OCI-LY7 (cell line): Measurements from ENCODE around the gene COL6A3. TPM values are rescaled to one million over a fixed set of nuclear protein-coding genes. Genes with fewer than 3 reads are reported as not detected.

Experiments
- BruUV-seq: library from RNA; stranded (reverse); fragments of 400-500 nt; replicated peaks from 2 replicates; lab custom pipeline; 2021; lab: Mats Ljungman, UMichigan
- CTCF ChIA-PET: fragments of 300-600 bp; sonication (Branson Sonifier 250); formaldehyde crosslinking; loops from one replicate; lab custom pipeline; 2022; ENCODE audit warnings: antibody characterized with exemption; ENCODE audit not compliant: unreplicated experiment; lab: Charles Lee
- POLR2A ChIA-PET: fragments of 300-600 bp; sonication (Branson Sonifier 250); formaldehyde crosslinking; loops from one replicate; lab custom pipeline; 2022; ENCODE audit warnings: antibody characterized with exemption; lab: Charles Lee
- DNase-seq: peaks from one replicate; pipeline ENCODE4 v3.0.0-alpha.2; 2015; ENCODE audit warnings: low spot score
- H2AFZ ChIP-seq: fragments of 200-600 bp; sonication (generic), shearing (Covaris generic); 2 replicates; pipeline ENCODE4 v1.6.1; 2014; ENCODE audit warnings: mild to moderate bottlenecking, antibody characterized with exemption, low read length, moderate library complexity
- H3K27ac ChIP-seq: fragments of 200-600 bp; sonication (generic); 2 replicates; pipeline ENCODE4 v1.5.1; 2014; ENCODE audit warnings: mixed run types, low read depth, mild to moderate bottlenecking, moderate library complexity, low read length, inconsistent platforms; ENCODE audit not compliant: poor library complexity, severe bottlenecking
- H3K36me3 ChIP-seq: fragments of 200-600 bp; sonication (generic); 2 replicates; pipeline ENCODE4 v1.6.1; 2014; ENCODE audit warnings: mild to moderate bottlenecking, antibody characterized with exemption, low read length, moderate library complexity, mixed read lengths; ENCODE audit not compliant: insufficient read depth
- H3K4me1 ChIP-seq: fragments of 200-600 bp; sonication (generic); 2 replicates; pipeline ENCODE4 v1.5.1; 2014; ENCODE audit warnings: mild to moderate bottlenecking, low read length; ENCODE audit not compliant: insufficient read depth, poor library complexity, severe bottlenecking
- H3K4me2 ChIP-seq: fragments of 200-600 bp; sonication (generic); 2 replicates; pipeline ENCODE4 v1.6.1; 2014; ENCODE audit warnings: mild to moderate bottlenecking, low read length
- H3K4me3 ChIP-seq: fragments of 200-600 bp; sonication (generic); 2 replicates; pipeline ENCODE4 v1.5.1; 2014; ENCODE audit warnings: mild to moderate bottlenecking, low read depth, low read length; ENCODE audit not compliant: poor library complexity, severe bottlenecking
- H3K79me2 ChIP-seq: fragments of 200-600 bp; sonication (generic); 2 replicates; pipeline ENCODE4 v1.6.1; 2016; ENCODE audit warnings: low read depth, mild to moderate bottlenecking, low read length, moderate library complexity, mixed read lengths; ENCODE audit not compliant: insufficient read depth
- H3K9me2 ChIP-seq: fragments of 200-600 bp; sonication (generic); 2 replicates; pipeline ENCODE4 v1.6.1; 2016; ENCODE audit warnings: mild to moderate bottlenecking, low read length, mixed read lengths; ENCODE audit not compliant: insufficient read depth
- H3K9me3 ChIP-seq: fragments of 200-600 bp; sonication (generic); 2 replicates; pipeline ENCODE4 v1.6.1; 2014; ENCODE audit warnings: mild to moderate bottlenecking, mixed run types, low read length, mixed read lengths
- H4K20me1 ChIP-seq: fragments of 200-600 bp; sonication (generic); 2 replicates; pipeline ENCODE4 v1.6.1; 2014; ENCODE audit warnings: mild to moderate bottlenecking, antibody characterized with exemption, low read length, moderate library complexity, mixed read lengths; ENCODE audit not compliant: insufficient read depth
- CTCF ChIP-seq: fragments of 200-600 bp; sonication (generic); conservative IDR thresholded peaks from 2 replicates; pipeline ENCODE4 v1.5.1; 2014; ENCODE audit warnings: mild to moderate bottlenecking, antibody characterized with exemption, low read length, moderate library complexity, mixed read lengths
- EZH2phosphoT487 ChIP-seq: fragments of 200-600 bp; sonication (generic); IDR thresholded peaks from 2 replicates; pipeline ENCODE4 v1.6.1; 2018; ENCODE audit warnings: low read depth, borderline replicate concordance, mild to moderate bottlenecking, mixed run types, antibody characterized with exemption, low read length, moderate library complexity, mixed read lengths
- intact Hi-C: fragments of 100-400 bp; cut with micrococcal nuclease; formaldehyde crosslinking; loops from one replicate; pipeline ENCODE4 v1.10.0; 2022; ENCODE audit not compliant: unreplicated experiment
- total RNA-seq, 2 experiments: library from RNA; depleted of rRNA in 1 of 2; stranded (reverse); fragments of >200 nt in 1 of 2; shearing (Covaris generic) in 1 of 2; gene quantifications; 2 replicates each; pipeline ENCODE4 v1.2.3, GENCODE V29; 2014 to 2022

The COL6A3 gene
- total RNA-seq, 2 experiments from 2014 or later = not detected

GRCh38 chr2:237361194-237362004, 52.6 kb downstream of the COL6A3 start:
- POLR2A ChIA-PET = no interaction called here
- Histone ChIP-seq H3K9me3 (no peaks in the 10 kb centered on the region), H3K4me1 (no peaks in the 10 kb centered on the region), H4K20me1 (no peaks in the 10 kb centered on the region), H3K79me2 (no peaks in the 10 kb centered on the region), H3K9me2 (no peaks in the 10 kb centered on the region), H3K4me3 (no peak overlapping the region), H3K36me3 (no peaks in the 10 kb centered on the region), H3K4me2 (no peak overlapping the region), H3K27ac (no peak overlapping the region), H2AFZ (no peak overlapping the region)
- no peak for TF ChIP-seq EZH2phosphoT487
- TF ChIP-seq CTCF = no peak
- CTCF ChIA-PET = no interaction called here
- no TSS peak for BruUV-seq
- intact Hi-C loops = no loop called here
- DNase-seq = no peak

GRCh38 chr2:237359894-237360780, 53.8 kb downstream of the COL6A3 start:
- Histone ChIP-seq H3K9me3 (no peaks in the 10 kb centered on the region), H3K4me3 (no peak overlapping the region), H3K4me2 (no peak overlapping the region), H3K9me2 (no peaks in the 10 kb centered on the region), H2AFZ (no peak overlapping the region), H3K4me1 (no peaks in the 10 kb centered on the region), H3K79me2 (no peaks in the 10 kb centered on the region), H3K27ac (no peak overlapping the region), H3K36me3 (no peaks in the 10 kb centered on the region), H4K20me1 (no peaks in the 10 kb centered on the region)
- POLR2A ChIA-PET = no interaction called here
- DNase-seq = no peak
- no peak for TF ChIP-seq EZH2phosphoT487
- no peak for TF ChIP-seq CTCF
- intact Hi-C loops = no loop called here
- CTCF ChIA-PET = no interaction called here
- no TSS peak for BruUV-seq
